GM19324 (cell line): ENCODE measurements around the gene PEAR1.

Source experiments
- ATAC-seq: cut with Tn5 transposase; IDR thresholded peaks from one replicate; pipeline ENCODE4 v1.9.1; 2021; ENCODE audit warnings: mild to moderate bottlenecking, moderate library complexity; ENCODE audit not compliant: unreplicated experiment, low FRiP score

The PEAR1 gene

DNA sequence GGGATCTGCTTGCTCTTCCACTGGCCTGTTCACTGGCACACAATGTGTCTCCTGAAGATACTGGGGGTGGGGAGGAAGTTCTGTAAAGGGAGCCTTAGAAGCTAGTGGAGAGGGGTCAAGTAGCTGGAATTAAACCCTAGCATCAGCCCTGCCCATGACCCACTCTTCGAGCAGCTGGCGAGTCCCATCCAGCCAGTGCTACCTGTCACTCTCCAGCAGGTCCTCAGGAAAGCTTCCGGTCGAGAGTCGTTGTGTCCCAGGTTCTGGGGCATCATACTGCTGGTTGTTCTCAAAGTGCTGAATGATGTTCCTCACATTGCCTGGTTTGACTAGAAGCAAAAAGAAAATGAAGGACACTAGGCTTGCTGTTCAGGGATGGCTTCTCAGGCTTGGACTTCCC is 57.9 kb downstream of the PEAR1 start:
- ATAC-seq: no peak

DNA sequence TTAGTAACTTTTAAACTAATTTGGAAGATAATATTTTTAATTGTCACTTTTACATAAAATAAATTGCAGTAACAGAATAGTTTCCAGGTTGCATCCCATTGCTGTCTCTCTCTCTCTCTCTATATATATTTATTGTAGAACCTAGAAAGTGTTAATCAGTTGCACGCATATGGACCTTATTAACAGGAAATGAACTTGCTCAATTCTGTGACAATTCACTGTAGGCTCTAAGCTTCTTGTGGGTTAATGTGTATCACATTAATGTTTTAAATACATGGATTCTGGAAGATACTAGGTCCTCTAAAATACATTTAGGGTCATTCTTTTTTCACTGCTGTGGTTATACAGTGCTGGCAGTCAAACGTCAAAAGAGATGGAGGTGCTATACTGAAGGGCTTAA is 60.1 kb downstream of the PEAR1 start:
- no peak for ATAC-seq

DNA sequence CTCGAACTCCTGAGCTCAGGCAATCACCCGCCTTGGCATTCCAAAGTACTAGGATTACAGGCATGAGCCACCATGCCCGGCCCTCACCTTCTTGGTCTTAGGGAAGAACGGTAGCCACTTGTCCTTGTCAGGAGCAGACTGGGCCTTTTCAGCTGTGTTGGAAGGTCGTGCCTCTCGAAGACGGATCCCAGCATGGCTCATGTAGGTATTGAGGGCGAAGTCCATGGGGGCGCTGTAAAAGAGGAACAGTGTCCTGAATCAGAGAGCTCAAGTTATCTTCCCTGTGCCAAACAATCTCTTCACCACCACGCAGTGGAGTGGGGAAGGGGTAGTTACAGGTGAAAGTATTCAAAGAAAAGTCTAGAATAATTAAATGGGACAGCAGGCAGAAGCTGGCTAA is 62.8 kb downstream of the PEAR1 start:
- ATAC-seq: no peak

DNA sequence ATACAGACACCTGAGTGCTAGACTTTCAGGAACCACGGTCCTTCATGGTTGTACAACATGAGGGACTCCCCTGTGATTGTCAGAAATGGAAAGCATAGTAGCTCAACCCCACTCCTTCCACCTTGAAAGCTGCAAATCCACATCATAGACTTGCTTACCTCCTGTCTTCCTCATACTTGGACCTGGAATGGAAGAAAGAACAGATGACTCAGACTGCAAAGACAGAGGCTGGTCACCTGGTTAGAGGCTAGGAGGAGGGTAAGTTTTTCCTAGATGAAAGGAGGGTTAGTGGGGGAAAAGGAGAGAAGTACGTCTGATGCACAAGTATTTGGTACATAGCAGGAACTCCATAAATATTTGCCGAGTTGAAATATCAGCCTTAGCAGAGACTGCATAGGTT is 64.1 kb downstream of the PEAR1 start:
- no peak for ATAC-seq

DNA sequence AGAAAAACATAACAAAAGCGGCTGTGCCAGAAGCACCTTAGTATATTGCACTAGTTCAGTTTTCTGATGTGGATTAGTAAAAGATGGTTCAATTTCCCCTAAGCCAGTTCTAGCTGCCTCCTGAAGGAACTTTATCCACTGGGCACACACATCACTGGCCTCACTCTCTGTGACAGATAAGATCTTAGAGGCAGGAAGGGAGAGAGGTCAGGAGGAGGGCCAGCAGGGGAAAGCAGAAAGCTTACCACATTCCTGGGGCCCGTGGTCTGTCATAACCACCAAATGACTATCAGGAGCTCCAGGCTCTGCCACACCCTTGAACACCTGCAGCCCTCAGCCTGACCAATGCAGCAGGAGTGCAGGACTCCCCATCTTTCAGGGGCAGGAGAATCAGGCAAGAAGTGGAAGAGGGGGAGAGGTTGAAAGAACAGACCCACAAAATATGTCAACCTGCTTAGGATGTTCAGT is 64.8 kb downstream of the PEAR1 start:
- ATAC-seq: no peak

DNA sequence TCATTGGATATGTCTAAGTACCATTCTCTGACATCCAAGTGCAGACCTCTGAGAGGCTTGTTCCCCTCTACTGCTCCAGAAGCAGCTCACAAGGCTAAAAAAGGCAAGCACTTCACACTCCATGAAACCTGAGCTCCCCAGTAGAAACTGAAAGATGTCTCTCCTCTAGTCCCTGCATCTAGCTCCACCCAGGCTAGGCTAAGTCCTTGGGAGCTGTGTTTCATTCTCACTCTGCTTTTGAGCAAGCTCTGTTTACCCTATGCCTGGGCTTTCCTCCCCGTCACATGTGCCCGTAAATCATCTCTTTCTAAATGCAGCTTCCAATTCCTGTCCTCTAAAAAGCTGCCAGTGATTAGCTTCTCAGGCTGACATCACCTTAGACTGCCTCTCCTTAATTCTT is 65.9 kb downstream of the PEAR1 start:
- ATAC-seq: no peak

DNA sequence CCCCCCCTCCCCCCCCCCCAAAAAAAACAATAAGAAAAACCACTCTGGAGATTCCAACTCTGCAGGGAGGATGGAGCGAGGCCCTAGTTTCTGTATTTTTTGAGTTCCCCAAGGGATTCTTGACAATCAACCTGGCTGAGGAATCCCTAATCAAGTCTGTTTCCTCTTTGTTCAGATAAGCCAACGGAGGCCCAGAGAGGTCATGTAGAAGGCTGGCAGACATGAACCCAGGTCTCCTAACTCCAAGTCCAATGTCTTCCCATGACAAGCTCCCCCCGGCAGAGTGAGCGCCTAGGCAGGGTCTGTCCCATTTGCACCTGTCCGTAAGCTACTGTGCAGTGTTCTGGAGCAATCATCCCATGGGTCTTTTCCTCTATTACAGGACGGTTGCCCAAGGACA is 66.4 kb downstream of the PEAR1 start:
- ATAC-seq: no peak

DNA sequence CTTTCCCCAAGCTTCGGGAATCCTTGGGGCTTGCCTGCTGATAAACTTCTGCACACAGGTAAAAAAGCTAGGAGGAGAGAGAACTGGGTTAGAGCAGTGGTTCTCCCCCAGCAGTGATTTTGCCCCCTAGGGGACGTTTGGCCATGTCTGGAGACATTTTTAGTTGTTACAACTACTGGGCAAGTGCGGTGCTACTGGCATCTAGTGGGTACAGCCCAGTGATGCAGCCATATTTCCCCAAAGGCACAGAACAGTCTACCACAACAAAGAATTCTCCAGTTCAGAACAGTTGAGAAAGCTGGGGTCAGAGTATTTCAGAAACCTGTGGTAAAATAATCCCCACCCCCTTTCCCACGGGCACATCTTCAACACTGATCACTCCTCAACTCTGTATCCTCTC is 68.2 kb downstream of the PEAR1 start:
- ATAC-seq: no peak

DNA sequence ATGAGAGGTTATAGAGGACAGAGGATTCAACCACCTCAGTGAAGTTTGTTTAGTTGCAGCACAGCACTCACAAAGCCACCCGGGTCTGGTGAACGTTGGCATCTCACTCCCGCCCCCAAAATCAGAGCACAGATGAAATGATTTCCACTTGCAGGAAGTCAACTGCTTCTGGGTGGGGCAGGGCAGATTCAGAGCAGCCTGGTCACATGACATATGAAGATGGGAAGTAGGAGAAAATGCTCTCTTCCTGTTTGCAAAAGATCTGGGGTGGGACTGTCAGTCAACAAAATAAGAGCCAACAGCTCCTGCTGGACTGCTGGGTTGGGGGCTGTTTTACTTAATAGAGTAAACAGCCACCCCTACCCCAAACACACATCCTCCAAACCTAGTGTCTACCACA is 70.1 kb downstream of the PEAR1 start:
- ATAC-seq: no peak

DNA sequence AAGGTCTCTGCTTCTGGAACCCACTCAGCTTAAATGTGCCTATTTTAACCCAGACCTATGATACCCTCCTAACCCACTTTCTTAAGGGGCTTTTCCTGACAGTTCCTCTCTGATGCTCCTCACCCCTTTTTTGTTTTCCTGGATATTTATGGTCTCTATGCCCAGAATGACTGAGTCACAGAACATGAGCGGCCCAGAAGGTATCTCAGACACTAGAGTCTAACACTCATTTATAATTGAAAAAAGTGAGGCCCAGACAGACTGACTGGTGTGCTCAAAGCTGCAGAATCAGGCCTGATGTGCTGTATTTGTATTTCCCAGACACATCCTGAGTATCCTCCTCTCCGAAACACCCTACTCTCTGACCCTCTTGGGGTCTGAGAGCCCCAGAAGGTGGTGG is 70.9 kb downstream of the PEAR1 start:
- ATAC-seq: no peak
